GM12892 (cell line): ENCODE measurements around the gene RBAK.

Experiments
- POLR2A ChIP-seq: IDR thresholded peaks from 2 replicates; pipeline ENCODE4 v1.6.1; 2011; ENCODE audit warnings: low read depth, low read length, control low read depth
- POLR2AphosphoS5 ChIP-seq: IDR thresholded peaks from 2 replicates; pipeline ENCODE4 v1.6.1; 2011; ENCODE audit warnings: low read depth, low read length, control low read depth

GRCh38 chr7:5064391-5065106, 18.9 kb downstream of the RBAK start:
- TF ChIP-seq POLR2A = no peak
- no peak for TF ChIP-seq POLR2AphosphoS5
